A549 treated with ZK216348 at 1 μM for 4 hours (cell line): ENCODE data around the gene DCTN4. TPM values are rescaled to one million over a fixed set of nuclear protein-coding genes. Genes with fewer than 3 reads are reported as not detected.

Source experiments
- total RNA-seq: library from RNA; stranded (reverse); fragments of 200-300 nt; extraction: Qiagen RNA extraction; gene quantifications from 5 replicates; pipeline ENCODE4 v1.2.3, GENCODE V29; 2022; ENCODE audit warnings: low read depth

DCTN4 gene
- 16.4 to 21.4 TPM (median 18.3 TPM) in 5 replicates for total RNA-seq

GRCh38 chr5:150758531-150759333 lies at the start of gene DCTN4:
Gene DCTN4, minus strand, starts transcription at chr5:150759017. Its CDS starts 24 bp downstream, at chr5:150758993.

GRCh38 chr5:150778517-150779396 lies 19.9 kb upstream of the DCTN4 start, which contains the start of gene SMIM3:
Gene SMIM3, plus strand, starts transcription at chr5:150778757. Its CDS starts 16,684 bp downstream, at chr5:150795441.

GRCh38 chr5:150700594-150701377 lies 58.0 kb downstream of the DCTN4 start, which contains the start of gene RBM22:
Gene RBM22, minus strand, starts transcription at chr5:150701062. Its CDS starts 77 bp downstream, at chr5:150700985.

GRCh38 chr5:150661086-150661485 lies 97.7 kb downstream of the DCTN4 start, which contains the start of gene MYOZ3:
Gene MYOZ3, plus strand, starts transcription at chr5:150661251. Its CDS starts 1,691 bp downstream, at chr5:150662942.

Other genes starting within 250 kb of the DCTN4 start
- 17.5 to 31.2 TPM (median 29.6 TPM) in 5 replicates for gene SYNPO, start 118.4 kb downstream of the DCTN4 start, total RNA-seq
- 0.07 to 0.09 TPM in 2 of 5 replicates, not detected in the others for gene MYOZ3, start 97.8 kb downstream of the DCTN4 start, total RNA-seq
- gene RBM22, start 58.0 kb downstream of the DCTN4 start, total RNA-seq, result 43.5 to 57.7 TPM (median 45.5 TPM) in 5 replicates
- gene SMIM3, start 19.7 kb upstream of the DCTN4 start, total RNA-seq, result 4.9 to 7.4 TPM (median 6.2 TPM) in 5 replicates
- gene IRGM, start 87.5 kb upstream of the DCTN4 start, total RNA-seq, result 0.14 TPM in 1 of 5 replicates, not detected in the others
- 2.4 to 3.8 TPM (median 2.5 TPM) in 5 replicates for gene ZNF300, start 146.0 kb upstream of the DCTN4 start, total RNA-seq